Measurements from ENCODE around the gene PAMR1. TPM values are rescaled to one million over a fixed set of nuclear protein-coding genes. Genes with fewer than 3 reads are reported as not detected.
"Not testable (repeated sequence)": the region's sequence is repeated elsewhere in the genome, so short reads cannot be mapped to it uniquely, and the experiment has no call there.

Gene PAMR1
- total and polyA plus RNA-seq, 12 donors = 2.7 to 13.8 (median 5.2) TPM

DNA sequence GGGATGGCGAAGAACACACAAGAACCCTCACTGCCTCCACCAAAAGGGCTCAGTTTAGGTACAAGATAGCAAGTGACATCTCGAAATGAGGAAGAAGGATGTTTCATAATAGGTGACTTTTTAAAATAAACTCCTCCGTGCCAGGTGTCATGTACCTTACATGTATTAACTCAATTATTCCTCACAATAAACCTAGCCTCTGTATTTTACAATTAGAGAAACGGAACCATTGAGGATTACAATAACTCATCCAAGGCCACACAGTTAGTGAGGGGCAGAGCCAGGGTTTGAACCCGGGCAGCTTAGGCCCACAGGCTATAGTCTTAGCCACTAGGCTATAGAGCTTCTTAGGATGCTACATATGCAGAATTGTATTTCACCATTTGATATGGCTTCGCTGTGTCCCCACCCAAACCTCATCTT is 965 bp upstream of the PAMR1 start:
- H3K27me3 ChIP-seq = peaks cover 3 to 82% (median 40%) of the 10 kb centered on the region in 7 donors
- ATAC-seq (no peak), DNase-seq (no peak)
- no peaks in the 10 kb centered on the region for H3K9me3 ChIP-seq
- peak overlapping the region in 2 of 10 donors; percentile 50 to 52 for H3K4me3 ChIP-seq
- peaks cover 0 to 22% (median 4%) of the 10 kb centered on the region in 9 donors for H3K4me1 ChIP-seq
- 43 to 54% methylated on average over 6 of the region's 6 CpGs for WGBS, 2 donors
- intact Hi-C loops (cut with DNase I) = no loop called here
- TF ChIP-seq, protein P1, sequence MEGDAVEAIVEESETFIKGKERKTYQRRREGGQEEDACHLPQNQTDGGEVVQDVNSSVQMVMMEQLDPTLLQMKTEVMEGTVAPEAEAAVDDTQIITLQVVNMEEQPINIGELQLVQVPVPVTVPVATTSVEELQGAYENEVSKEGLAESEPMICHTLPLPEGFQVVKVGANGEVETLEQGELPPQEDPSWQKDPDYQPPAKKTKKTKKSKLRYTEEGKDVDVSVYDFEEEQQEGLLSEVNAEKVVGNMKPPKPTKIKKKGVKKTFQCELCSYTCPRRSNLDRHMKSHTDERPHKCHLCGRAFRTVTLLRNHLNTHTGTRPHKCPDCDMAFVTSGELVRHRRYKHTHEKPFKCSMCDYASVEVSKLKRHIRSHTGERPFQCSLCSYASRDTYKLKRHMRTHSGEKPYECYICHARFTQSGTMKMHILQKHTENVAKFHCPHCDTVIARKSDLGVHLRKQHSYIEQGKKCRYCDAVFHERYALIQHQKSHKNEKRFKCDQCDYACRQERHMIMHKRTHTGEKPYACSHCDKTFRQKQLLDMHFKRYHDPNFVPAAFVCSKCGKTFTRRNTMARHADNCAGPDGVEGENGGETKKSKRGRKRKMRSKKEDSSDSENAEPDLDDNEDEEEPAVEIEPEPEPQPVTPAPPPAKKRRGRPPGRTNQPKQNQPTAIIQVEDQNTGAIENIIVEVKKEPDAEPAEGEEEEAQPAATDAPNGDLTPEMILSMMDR (IDR thresholded peaks at IDR 0.05) = no peak
- no peak overlapping the region for H3K27ac ChIP-seq
- no peaks in the 10 kb centered on the region for H3K36me3 ChIP-seq

DNA sequence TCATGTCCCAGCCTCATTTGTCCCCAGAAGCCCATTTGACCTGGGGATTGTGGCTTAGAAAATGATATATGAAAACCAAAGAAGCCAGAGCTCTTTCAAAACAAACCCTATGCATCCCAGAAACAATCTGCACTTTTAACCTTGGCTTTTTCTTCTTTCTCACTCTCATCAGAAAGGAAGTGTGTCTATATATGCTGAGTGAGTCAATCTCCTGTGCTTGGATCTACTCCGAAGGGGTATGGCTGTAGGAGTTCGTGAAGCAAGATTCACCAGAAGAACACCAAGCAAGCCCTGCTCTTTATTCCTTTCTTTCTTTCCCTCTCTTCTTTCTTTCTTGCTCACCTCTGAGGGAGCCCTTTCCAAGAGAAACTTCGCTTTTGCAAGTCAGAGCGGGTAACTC is 636 bp downstream of the PAMR1 start:
- no peaks in the 10 kb centered on the region for H3K9me3 ChIP-seq
- TF ChIP-seq, protein P1 (IDR thresholded peaks at IDR 0.05) = no peak
- WGBS, 2 donors = 47 to 53% methylated on average over 4 of the region's 4 CpGs
- H3K4me3 ChIP-seq = peak overlapping the region in 9 of 10 donors; percentile 17 to 52 (median 43)
- H3K36me3 ChIP-seq = no peaks in the 10 kb centered on the region
- ATAC-seq (peak in 3 of 8 donors; percentile 17 to 27 (median 18)), DNase-seq (no peak)
- peaks cover 3 to 78% (median 36%) of the 10 kb centered on the region in 7 donors for H3K27me3 ChIP-seq
- intact Hi-C loops (cut with DNase I) = no loop called here
- peaks cover 0 to 22% (median 4%) of the 10 kb centered on the region in 9 donors for H3K4me1 ChIP-seq
- H3K27ac ChIP-seq = peak overlapping the region in 6 of 10 donors; percentile 9 to 67 (median 50)

DNA sequence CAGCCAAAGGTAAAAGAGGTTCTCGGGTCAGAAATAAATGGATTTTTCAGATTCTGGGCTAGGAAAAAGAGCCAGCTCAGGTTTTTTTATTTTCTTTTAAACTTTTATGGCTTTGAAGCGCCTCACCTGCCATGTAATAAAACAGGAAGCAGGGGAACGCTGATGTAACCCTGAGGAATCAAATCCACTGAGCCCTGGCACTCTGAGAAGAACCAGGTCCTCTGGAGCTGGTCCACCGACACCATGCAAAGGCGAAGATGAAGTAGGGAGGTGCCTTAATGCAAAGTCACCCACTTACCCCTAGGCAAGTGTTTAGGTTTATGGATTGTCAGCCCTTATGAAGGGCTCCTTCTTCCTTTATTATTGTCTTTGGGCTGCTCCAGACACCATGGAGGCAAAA is 1.6 kb downstream of the PAMR1 start:
- DNase-seq = no peak
- 59 to 69% methylated on average over 5 of the region's 5 CpGs for WGBS, 2 donors

DNA sequence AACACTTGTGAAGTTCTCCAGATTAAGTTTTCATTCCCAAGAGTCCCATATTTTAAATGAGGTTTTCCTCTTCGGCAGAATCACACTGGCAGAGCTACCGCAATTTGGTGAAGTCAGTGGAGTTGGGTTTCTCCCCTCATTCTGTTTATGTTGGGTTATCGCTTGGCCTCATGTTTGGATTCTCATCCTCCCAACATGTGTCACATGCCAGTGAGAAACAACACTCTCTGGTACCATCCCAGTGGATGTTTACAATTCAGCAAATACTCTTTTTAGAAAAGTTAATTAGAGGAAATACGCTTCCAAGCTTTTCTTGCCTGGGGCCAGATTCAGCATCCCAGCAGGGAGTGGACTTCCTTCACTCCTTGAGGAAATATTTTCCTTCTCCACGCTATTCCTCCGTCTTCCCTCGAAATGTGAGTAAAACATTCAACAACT is 2.1 kb downstream of the PAMR1 start:
- Histone ChIP-seq H3K4me1 (peaks cover 0 to 25% (median 4%) of the 10 kb centered on the region in 9 donors), H3K36me3 (no peaks in the 10 kb centered on the region), H3K4me3 (peak overlapping the region in 6 of 10 donors; percentile 21 to 52 (median 44)), H3K9me3 (no peaks in the 10 kb centered on the region), H3K27me3 (peaks cover 3 to 71% (median 36%) of the 10 kb centered on the region in 7 donors), H3K27ac (peak overlapping the region in 5 of 10 donors; percentile 4 to 67 (median 40))
- intact Hi-C loops (cut with DNase I) = no loop called here
- TF ChIP-seq, protein P1 (IDR thresholded peaks at IDR 0.05) = no peak
- ATAC-seq (peak in 1 of 8 donors; percentile 18), DNase-seq (no peak)
- 33 to 43% methylated on average over 7 of the region's 7 CpGs for WGBS, 2 donors

More for the DNA sequence above, 1.6 kb downstream of the PAMR1 start:
- H3K36me3 ChIP-seq = no peaks in the 10 kb centered on the region
- intact Hi-C loops (cut with DNase I) = no loop called here
- peak overlapping the region in 5 of 10 donors; percentile 4 to 67 (median 19) for H3K27ac ChIP-seq
- no peaks in the 10 kb centered on the region for H3K9me3 ChIP-seq
- no peak for ATAC-seq
- H3K4me1 ChIP-seq = peaks cover 0 to 24% (median 4%) of the 10 kb centered on the region in 9 donors
- peaks cover 3 to 76% (median 36%) of the 10 kb centered on the region in 7 donors for H3K27me3 ChIP-seq
- H3K4me3 ChIP-seq = peak overlapping the region in 7 of 10 donors; percentile 21 to 52 (median 43)
- TF ChIP-seq, protein P1 (IDR thresholded peaks at IDR 0.05) = no peak

DNA sequence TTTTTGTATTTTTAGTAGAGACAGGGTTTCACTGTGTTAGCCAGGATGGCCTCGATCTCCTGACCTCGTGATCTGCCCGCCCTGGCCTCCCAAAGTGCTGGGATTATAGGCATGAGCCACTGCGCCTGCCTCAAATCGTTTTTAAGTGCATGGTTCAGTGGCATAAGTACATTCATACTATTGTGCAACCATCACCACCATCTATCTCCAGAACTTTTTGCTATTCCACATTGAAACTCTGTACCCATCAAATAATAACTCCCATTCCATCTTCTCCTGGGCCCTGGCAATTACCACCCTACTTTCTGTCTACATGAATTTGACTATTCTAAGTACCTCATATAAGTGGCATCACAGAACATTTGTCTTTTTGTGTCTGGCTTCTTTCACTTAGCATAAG is 3.3 kb downstream of the PAMR1 start:
- DNase-seq; intact Hi-C loops (cut with DNase I): not testable (repeated sequence)
- 94 to 95% methylated on average over 2 to 5 of the region's 5 CpGs for WGBS, 2 donors

More for the DNA sequence above, 3.3 kb downstream of the PAMR1 start:
- not testable (repeated sequence) for ATAC-seq, H3K27ac ChIP-seq, H3K36me3 ChIP-seq, H3K9me3 ChIP-seq, H3K4me3 ChIP-seq
- Histone ChIP-seq H3K4me1 (peaks cover 0 to 25% (median 4%) of the 10 kb centered on the region in 9 donors), H3K27me3 (peaks cover 3 to 61% (median 33%) of the 10 kb centered on the region in 7 donors)

Data from heart right ventricle (tissue), 16 donors.